ENCODE measurements around the gene VAT1. TPM values are rescaled to one million over a fixed set of nuclear protein-coding genes. Genes with fewer than 3 reads are reported as not detected.
A peak's percentile ranks its signal among the peaks of the same experiment; 100 is the strongest.

VAT1 gene
- total RNA-seq, result 181 and 207 TPM in 2 replicates
- polyA plus RNA-seq, result 219 and 251 TPM in 2 replicates

- Histone ChIP-seq H3K4me2 (peak within 1 kb of the TSS; percentile 88), H3K9me3 (ENCODE audit: low read depth) (no peaks in the 10 kb centered on the region), H3K4me1 (ENCODE audit: insufficient read depth) (peaks cover 24% of the 10 kb centered on the region), H4K20me1 (ENCODE audit: insufficient read depth, poor library complexity, severe bottlenecking) (peaks cover 15% of the 10 kb centered on the region), H3K27me3 (no peaks in the 10 kb centered on the region), H3K4me3 (peak within 1 kb of the TSS; percentile 99), H3K36me3 (replicated peaks; ENCODE audit: insufficient read depth, low read depth) (no peaks in the 10 kb centered on the region), H2AFZ (peak within 1 kb of the TSS; percentile 90), H3K9me2 (replicated peaks; ENCODE audit: insufficient read depth) (no peaks in the 10 kb centered on the region), H3K79me2 (peaks cover 44% of the 10 kb centered on the region), H3K27ac (peak within 1 kb of the TSS; percentile 99)
- under 1% methylated on average over 57 of the region's 80 CpGs for WGBS (ENCODE audit: low lambda C conversion rate, missing lambda C conversion rate)
- DNase-seq (ENCODE audit: low spot score), result peak; percentile 93
- TF ChIP-seq CTCF (IDR thresholded peaks at IDR 0.05; ENCODE audit: poor library complexity) (peak; percentile 7), EZH2 (IDR thresholded peaks at IDR 0.05; ENCODE audit: borderline replicate concordance) (no peak), EZH2phosphoT487 (IDR thresholded peaks at IDR 0.05; ENCODE audit: low read depth, severe bottlenecking, unreplicated experiment) (no peak)
These were observed at the start of gene VAT1 for GRCh38 chr17:43021741-43022512. VAT1 (minus strand) TSS chr17:43022385; CDS start chr17:43022322, 63 bp downstream.

- TF ChIP-seq EZH2phosphoT487 (IDR thresholded peaks at IDR 0.05; ENCODE audit: low read depth, severe bottlenecking, unreplicated experiment) (no peak), EZH2 (IDR thresholded peaks at IDR 0.05; ENCODE audit: borderline replicate concordance) (no peak), CTCF (IDR thresholded peaks at IDR 0.05; ENCODE audit: poor library complexity) (no peak)
- no peaks in the 10 kb centered on the region for H3K27me3 ChIP-seq
- H3K9me3 ChIP-seq (ENCODE audit: low read depth), result no peaks in the 10 kb centered on the region
- H3K9me2 ChIP-seq (replicated peaks; ENCODE audit: insufficient read depth), result no peaks in the 10 kb centered on the region
- no peaks in the 10 kb centered on the region for H3K4me1 ChIP-seq (ENCODE audit: insufficient read depth)
- no peak for DNase-seq (ENCODE audit: low spot score)
- no peak overlapping the region for H3K4me3 ChIP-seq
- H3K79me2 ChIP-seq, result no peaks in the 10 kb centered on the region
- H3K27ac ChIP-seq, result no peak overlapping the region
- H3K36me3 ChIP-seq (replicated peaks; ENCODE audit: insufficient read depth, low read depth), result no peaks in the 10 kb centered on the region
- no peak overlapping the region for H3K4me2 ChIP-seq
- H4K20me1 ChIP-seq (ENCODE audit: insufficient read depth, poor library complexity, severe bottlenecking), result no peaks in the 10 kb centered on the region
- 87% methylated on average over 1 of the region's 1 CpG for WGBS (ENCODE audit: low lambda C conversion rate, missing lambda C conversion rate)
- H2AFZ ChIP-seq, result no peak overlapping the region
These were observed 48.7 kb upstream of the VAT1 start for GRCh38 chr17:43070872-43071271.

GRCh38 chr17:43070257-43070656 is 48.1 kb upstream of the VAT1 start:
- no peaks in the 10 kb centered on the region for H3K27me3 ChIP-seq
- no peak overlapping the region for H2AFZ ChIP-seq
- no peaks in the 10 kb centered on the region for H3K79me2 ChIP-seq
- no peaks in the 10 kb centered on the region for H3K4me1 ChIP-seq (ENCODE audit: insufficient read depth)
- TF ChIP-seq CTCF (IDR thresholded peaks at IDR 0.05; ENCODE audit: poor library complexity), result no peak
- TF ChIP-seq EZH2phosphoT487 (IDR thresholded peaks at IDR 0.05; ENCODE audit: low read depth, severe bottlenecking, unreplicated experiment), result no peak
- TF ChIP-seq EZH2 (IDR thresholded peaks at IDR 0.05; ENCODE audit: borderline replicate concordance), result no peak
- 100% methylated on average over 1 of the region's 1 CpG for WGBS (ENCODE audit: low lambda C conversion rate, missing lambda C conversion rate)
- H3K27ac ChIP-seq, result no peak overlapping the region
- no peak overlapping the region for H3K4me3 ChIP-seq
- H3K4me2 ChIP-seq, result no peak overlapping the region
- H3K9me3 ChIP-seq (ENCODE audit: low read depth), result no peaks in the 10 kb centered on the region
- DNase-seq (ENCODE audit: low spot score), result no peak
- no peaks in the 10 kb centered on the region for H4K20me1 ChIP-seq (ENCODE audit: insufficient read depth, poor library complexity, severe bottlenecking)
- H3K36me3 ChIP-seq (replicated peaks; ENCODE audit: insufficient read depth, low read depth), result no peaks in the 10 kb centered on the region
- H3K9me2 ChIP-seq (replicated peaks; ENCODE audit: insufficient read depth), result no peaks in the 10 kb centered on the region
